Measurements from ENCODE around the gene CHP2. TPM values are rescaled to one million over a fixed set of nuclear protein-coding genes. Genes with fewer than 3 reads are reported as not detected.

The CHP2 gene
- total RNA-seq, 1 donor from 2014 or later, result not detected

DNA sequence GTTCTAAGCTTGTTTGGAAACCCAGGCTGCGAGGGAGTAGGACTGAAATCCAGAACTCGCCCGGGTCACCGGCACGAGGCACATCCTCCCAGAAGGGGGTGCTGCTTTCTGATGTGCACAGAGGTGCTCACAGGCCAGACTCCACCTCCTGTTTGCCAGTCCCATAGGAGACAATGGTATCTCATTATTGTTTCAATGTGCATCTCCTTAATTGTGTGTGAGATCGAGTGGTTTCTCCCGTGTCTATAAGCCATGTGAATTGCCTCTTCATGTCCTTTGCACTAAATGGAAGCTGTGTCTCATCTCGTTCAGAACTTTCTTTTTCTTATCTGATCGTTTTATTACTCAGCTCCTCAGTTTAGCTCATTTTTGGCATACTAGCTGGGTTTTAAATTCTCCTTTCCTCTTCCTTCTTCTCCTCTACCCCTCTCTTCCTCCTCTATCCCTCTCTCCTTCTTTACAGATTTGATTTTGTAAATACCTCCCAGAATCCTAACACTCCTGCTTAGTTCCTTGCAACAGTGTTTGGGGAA lies 48.8 kb downstream of the CHP2 start:
- Mint-ChIP-seq H3K9me3 (ENCODE audit: unreplicated experiment) (no peaks in the 10 kb centered on the region), H3K4me1 (ENCODE audit: low read depth, unreplicated experiment) (no peaks in the 10 kb centered on the region), H3K27me3 (ENCODE audit: low read depth, unreplicated experiment) (peaks cover 5% of the 10 kb centered on the region), H3K4me3 (ENCODE audit: unreplicated experiment) (no peak overlapping the region), H3K27ac (ENCODE audit: unreplicated experiment) (no peak overlapping the region), H3K36me3 (ENCODE audit: low read depth, unreplicated experiment) (no peaks in the 10 kb centered on the region)
- no peaks in the 10 kb centered on the region for H3K79me2 ChIP-seq (ENCODE audit: insufficient read depth, low read length)
- DNase-seq (ENCODE audit: low read depth), result no peak
- H3K27me3 ChIP-seq (ENCODE audit: insufficient read depth, low read length), result no peaks in the 10 kb centered on the region
- H3K9me3 ChIP-seq (ENCODE audit: insufficient read depth, low read depth, low read length), result no peaks in the 10 kb centered on the region
- no peaks in the 10 kb centered on the region for H3K4me1 ChIP-seq (ENCODE audit: insufficient read depth, low read length)
- H4K20me1 ChIP-seq (ENCODE audit: insufficient read depth, low read length), result no peaks in the 10 kb centered on the region
- no peak overlapping the region for H3K4me3 ChIP-seq (ENCODE audit: insufficient read depth, low read depth, low read length)
- H3K4me2 ChIP-seq (ENCODE audit: low read length), result no peak overlapping the region
- FAIRE-seq, result no peak
- H2AFZ ChIP-seq (ENCODE audit: low read depth, low read length), result no peak overlapping the region
- no peak overlapping the region for H3K9ac ChIP-seq (ENCODE audit: low read length)
- TF ChIP-seq EZH2 (IDR thresholded peaks at IDR 0.05; ENCODE audit: insufficient read depth, low read length), result no peak
- no peak for TF ChIP-seq CTCF (IDR thresholded peaks at IDR 0.05; ENCODE audit: insufficient read depth, low read depth, low read length)
- no peak overlapping the region for H3K27ac ChIP-seq (ENCODE audit: low read depth, low read length)
- no peaks in the 10 kb centered on the region for H3K36me3 ChIP-seq (ENCODE audit: insufficient read depth, low read length)

DNA sequence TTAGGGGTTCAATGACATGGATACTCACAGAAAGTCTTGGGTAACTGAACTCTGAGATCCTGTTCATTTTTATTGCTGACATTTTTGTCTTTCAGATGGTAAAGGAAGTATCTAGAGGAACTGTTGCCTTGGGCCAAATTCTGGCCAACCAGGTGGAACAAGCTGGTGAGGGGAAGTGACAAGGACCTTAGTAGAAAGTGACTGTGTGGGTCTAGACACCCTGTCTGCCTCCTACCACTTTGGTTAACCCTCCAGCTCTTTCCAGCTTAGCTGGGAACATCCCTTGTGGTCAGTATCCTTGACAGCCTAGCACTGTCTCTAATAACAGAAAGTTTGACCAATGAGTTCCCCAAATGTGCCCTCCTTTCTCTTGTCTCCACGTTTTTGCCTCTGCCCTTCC lies 52.2 kb downstream of the CHP2 start:
- DNase-seq (ENCODE audit: low read depth) (no peak), FAIRE-seq (no peak)
- Histone ChIP-seq H3K27ac (ENCODE audit: low read depth, low read length) (no peak overlapping the region), H3K4me3 (ENCODE audit: insufficient read depth, low read depth, low read length) (no peak overlapping the region), H2AFZ (ENCODE audit: low read depth, low read length) (no peak overlapping the region), H3K4me1 (ENCODE audit: insufficient read depth, low read length) (no peaks in the 10 kb centered on the region), H3K9ac (ENCODE audit: low read length) (no peak overlapping the region), H3K27me3 (ENCODE audit: insufficient read depth, low read length) (no peaks in the 10 kb centered on the region), H4K20me1 (ENCODE audit: insufficient read depth, low read length) (no peaks in the 10 kb centered on the region), H3K4me2 (ENCODE audit: low read length) (no peak overlapping the region), H3K36me3 (ENCODE audit: insufficient read depth, low read length) (no peaks in the 10 kb centered on the region), H3K9me3 (ENCODE audit: insufficient read depth, low read depth, low read length) (no peaks in the 10 kb centered on the region), H3K79me2 (ENCODE audit: insufficient read depth, low read length) (no peaks in the 10 kb centered on the region)
- Mint-ChIP-seq H3K4me3 (ENCODE audit: unreplicated experiment) (no peak overlapping the region), H3K36me3 (ENCODE audit: low read depth, unreplicated experiment) (no peaks in the 10 kb centered on the region), H3K9me3 (ENCODE audit: unreplicated experiment) (no peaks in the 10 kb centered on the region), H3K27ac (ENCODE audit: unreplicated experiment) (no peak overlapping the region), H3K4me1 (ENCODE audit: low read depth, unreplicated experiment) (no peaks in the 10 kb centered on the region), H3K27me3 (ENCODE audit: low read depth, unreplicated experiment) (peaks cover 26% of the 10 kb centered on the region)
- TF ChIP-seq CTCF (IDR thresholded peaks at IDR 0.05; ENCODE audit: insufficient read depth, low read depth, low read length) (no peak), EZH2 (IDR thresholded peaks at IDR 0.05; ENCODE audit: insufficient read depth, low read length) (no peak)

Other genes starting within 250 kb of the CHP2 start
- gene GGA2, start 244.5 kb upstream of the CHP2 start, total RNA-seq, result 74.2 and 84.0 TPM in 2 replicates
- 19.4 and 24.4 TPM in 2 replicates for gene EARS2, start 197.7 kb upstream of the CHP2 start, total RNA-seq
- 144 and 146 TPM in 2 replicates for gene UBFD1, start 197.3 kb upstream of the CHP2 start, total RNA-seq
- gene NDUFAB1, start 158.7 kb upstream of the CHP2 start, total RNA-seq, result 92.5 and 93.1 TPM in 2 replicates
- 12.2 and 12.8 TPM in 2 replicates for gene PALB2, start 113.7 kb upstream of the CHP2 start, total RNA-seq
- gene DCTN5, start 113.6 kb upstream of the CHP2 start, total RNA-seq, result 110 and 117 TPM in 2 replicates
- 6.8 and 10.5 TPM in 2 replicates for gene PLK1, start 76.1 kb upstream of the CHP2 start, total RNA-seq
- gene ERN2, start 41.8 kb upstream of the CHP2 start, total RNA-seq, result not detected in 2 replicates
- gene PRKCB, start 81.0 kb downstream of the CHP2 start, total RNA-seq, result 2.1 and 2.5 TPM in 2 replicates